IMR-90 (cell line): ENCODE results near the gene C1R.
"Not testable (repeated sequence)": the region's sequence is repeated elsewhere in the genome, so short reads cannot be mapped to it uniquely, and the experiment has no call there.

Source experiments
- BHLHE40 ChIP-seq: fragments of 150-350 bp; IDR thresholded peaks from 2 replicates; pipeline ENCODE4 v1.6.1; 2016; ENCODE audit warnings: mild to moderate bottlenecking, low read depth, low read length
- CEBPB ChIP-seq: IDR thresholded peaks from 2 replicates; pipeline ENCODE4 v1.6.1; 2012; ENCODE audit warnings: low read depth, low read length, improper control_type of control experiment
- CHD1 ChIP-seq: IDR thresholded peaks from 2 replicates; pipeline ENCODE4 v1.6.1; 2012; ENCODE audit warnings: low read depth, low read length, improper control_type of control experiment
- MAFK ChIP-seq: IDR thresholded peaks from 2 replicates; pipeline ENCODE4 v1.6.1; 2012; ENCODE audit warnings: low read depth, low read length, improper control_type of control experiment
- MAZ ChIP-seq: IDR thresholded peaks from 2 replicates; pipeline ENCODE4 v1.6.1; 2012; ENCODE audit warnings: low read depth, mild to moderate bottlenecking, low read length, improper control_type of control experiment, moderate library complexity, borderline replicate concordance
- MXI1 ChIP-seq: IDR thresholded peaks from 2 replicates; pipeline ENCODE4 v1.6.1; 2012; ENCODE audit warnings: low read depth, mild to moderate bottlenecking, low read length, moderate library complexity, borderline replicate concordance
- NFE2L2 ChIP-seq: fragments of 150-350 bp; IDR thresholded peaks from 2 replicates; pipeline ENCODE4 v1.6.1; 2016; ENCODE audit warnings: low read depth, mild to moderate bottlenecking, low read length
- POLR2A ChIP-seq: IDR thresholded peaks from 2 replicates; pipeline ENCODE4 v1.6.1; 2012; ENCODE audit warnings: mild to moderate bottlenecking, low read depth, low read length
- RCOR1 ChIP-seq: IDR thresholded peaks from 2 replicates; pipeline ENCODE4 v1.6.1; 2012; ENCODE audit warnings: mild to moderate bottlenecking, low read length, improper control_type of control experiment; ENCODE audit not compliant: insufficient replicate concordance
- RFX5 ChIP-seq: IDR thresholded peaks from 2 replicates; pipeline ENCODE4 v1.8.0; 2012; ENCODE audit warnings: low read depth, mild to moderate bottlenecking, low read length, moderate library complexity
- SMC3 ChIP-seq: fragments of 150-350 bp; IDR thresholded peaks from 2 replicates; pipeline ENCODE4 v1.6.1; 2016; ENCODE audit warnings: low read depth, mild to moderate bottlenecking, antibody characterized with exemption, low read length, moderate library complexity
- TF ChIP-seq, protein P1 (sequence below): conservative IDR thresholded peaks from 2 replicates; pipeline ENCODE4 v1.5.1; 2012; ENCODE audit warnings: mild to moderate bottlenecking, low read depth, low read length, improper control_type of control experiment
- TF ChIP-seq, protein P2 (sequence below): fragments of 150-350 bp; IDR thresholded peaks from 2 replicates; pipeline ENCODE4 v1.6.1; 2016; ENCODE audit warnings: low read depth, mild to moderate bottlenecking, low read length, moderate library complexity, borderline replicate concordance

DNA sequence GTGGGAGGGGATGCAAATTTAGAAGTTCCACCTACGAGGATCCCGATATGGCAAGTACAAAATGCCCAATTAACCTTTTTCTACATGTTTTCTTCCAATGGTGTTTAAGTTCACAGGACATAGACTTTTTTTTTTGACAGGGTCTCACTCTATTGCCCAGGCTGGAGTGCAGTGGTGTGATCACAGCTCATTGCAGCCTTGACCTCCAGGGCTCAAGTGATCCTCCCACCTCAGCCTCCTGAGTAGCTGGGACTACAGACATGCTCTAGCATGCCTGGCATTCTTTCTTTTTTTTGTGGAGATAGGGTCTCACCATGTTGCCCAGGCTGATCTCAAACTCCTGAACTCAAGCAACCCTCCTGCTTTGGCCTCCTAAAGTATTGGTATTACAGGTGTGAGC is 36.5 kb downstream of the C1R start:
- TF ChIP-seq CEBPB, CHD1, POLR2A, MAFK, RCOR1, MXI1, NFE2L2, BHLHE40, SMC3, RFX5, MAZ: not testable (repeated sequence)
- TF ChIP-seq, protein P1, sequence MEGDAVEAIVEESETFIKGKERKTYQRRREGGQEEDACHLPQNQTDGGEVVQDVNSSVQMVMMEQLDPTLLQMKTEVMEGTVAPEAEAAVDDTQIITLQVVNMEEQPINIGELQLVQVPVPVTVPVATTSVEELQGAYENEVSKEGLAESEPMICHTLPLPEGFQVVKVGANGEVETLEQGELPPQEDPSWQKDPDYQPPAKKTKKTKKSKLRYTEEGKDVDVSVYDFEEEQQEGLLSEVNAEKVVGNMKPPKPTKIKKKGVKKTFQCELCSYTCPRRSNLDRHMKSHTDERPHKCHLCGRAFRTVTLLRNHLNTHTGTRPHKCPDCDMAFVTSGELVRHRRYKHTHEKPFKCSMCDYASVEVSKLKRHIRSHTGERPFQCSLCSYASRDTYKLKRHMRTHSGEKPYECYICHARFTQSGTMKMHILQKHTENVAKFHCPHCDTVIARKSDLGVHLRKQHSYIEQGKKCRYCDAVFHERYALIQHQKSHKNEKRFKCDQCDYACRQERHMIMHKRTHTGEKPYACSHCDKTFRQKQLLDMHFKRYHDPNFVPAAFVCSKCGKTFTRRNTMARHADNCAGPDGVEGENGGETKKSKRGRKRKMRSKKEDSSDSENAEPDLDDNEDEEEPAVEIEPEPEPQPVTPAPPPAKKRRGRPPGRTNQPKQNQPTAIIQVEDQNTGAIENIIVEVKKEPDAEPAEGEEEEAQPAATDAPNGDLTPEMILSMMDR = not testable (repeated sequence)
- TF ChIP-seq, protein P2, sequence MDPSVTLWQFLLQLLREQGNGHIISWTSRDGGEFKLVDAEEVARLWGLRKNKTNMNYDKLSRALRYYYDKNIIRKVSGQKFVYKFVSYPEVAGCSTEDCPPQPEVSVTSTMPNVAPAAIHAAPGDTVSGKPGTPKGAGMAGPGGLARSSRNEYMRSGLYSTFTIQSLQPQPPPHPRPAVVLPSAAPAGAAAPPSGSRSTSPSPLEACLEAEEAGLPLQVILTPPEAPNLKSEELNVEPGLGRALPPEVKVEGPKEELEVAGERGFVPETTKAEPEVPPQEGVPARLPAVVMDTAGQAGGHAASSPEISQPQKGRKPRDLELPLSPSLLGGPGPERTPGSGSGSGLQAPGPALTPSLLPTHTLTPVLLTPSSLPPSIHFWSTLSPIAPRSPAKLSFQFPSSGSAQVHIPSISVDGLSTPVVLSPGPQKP = not testable (repeated sequence)
